ENCODE data around the gene CSPG4. TPM values are rescaled to one million over a fixed set of nuclear protein-coding genes. Genes with fewer than 3 reads are reported as not detected.

Gene CSPG4
- total RNA-seq, 1 experiment from 2014 or later = 17.5 TPM

DNA sequence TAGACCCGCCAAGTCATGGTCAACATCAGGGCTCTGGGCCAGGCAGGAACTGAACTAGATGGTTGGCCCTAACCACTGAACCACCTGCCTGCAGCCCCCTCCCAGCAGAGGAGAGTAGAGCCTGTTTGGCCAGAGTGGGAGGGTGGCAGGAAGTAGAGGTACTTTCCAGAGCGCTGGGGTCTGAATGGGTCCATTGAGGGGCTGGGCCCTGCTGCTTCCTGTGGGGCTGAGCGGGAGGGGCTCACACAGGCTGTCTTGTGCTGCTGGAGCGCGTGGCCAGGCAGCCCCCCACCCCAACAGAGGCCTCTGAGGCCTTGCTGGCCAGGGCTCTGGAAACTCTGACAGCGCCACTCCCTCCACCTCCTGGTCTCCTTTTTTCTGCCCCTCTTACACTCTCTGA, 17.4 kb downstream of the CSPG4 start:
- intact Hi-C loops (cut with micrococcal nuclease; ENCODE audit: unreplicated experiment) (no loop called here), in situ Hi-C loops (cut with HindIII; ENCODE audit: low pct_unique_long_range_greater_than_20kb, low sequenced_read_pairs) (no loop called here)
- Histone ChIP-seq H3K4me1 (ENCODE audit: control insufficient read depth, insufficient read depth, low read length) (peaks cover 33% of the 10 kb centered on the region), H3K27ac (ENCODE audit: low read length) (peak overlapping the region; percentile 74), H3K9me3 (ENCODE audit: control insufficient read depth, insufficient read depth, low read depth, low read length) (no peaks in the 10 kb centered on the region), H3K36me3 (ENCODE audit: control insufficient read depth, insufficient read depth, low read length) (no peaks in the 10 kb centered on the region), H3K27me3 (ENCODE audit: control insufficient read depth, insufficient read depth, low read length) (no peaks in the 10 kb centered on the region), H3K4me3 (ENCODE audit: low read depth in 2 of 2, low read length in 2 of 2) (no peak overlapping the region)
- CTCF ChIA-PET = interaction anchor here (0.6 kb wide), 2 partner anchors 13 to 275 kb away, joined by 3 to 4 read pairs; no protein-coding TSS in a partner anchor
- ATAC-seq (no peak), DNase-seq (ENCODE audit: low read depth, low spot score) (no peak)
- POLR2A ChIA-PET = no interaction called here
- TF ChIP-seq, protein P1, sequence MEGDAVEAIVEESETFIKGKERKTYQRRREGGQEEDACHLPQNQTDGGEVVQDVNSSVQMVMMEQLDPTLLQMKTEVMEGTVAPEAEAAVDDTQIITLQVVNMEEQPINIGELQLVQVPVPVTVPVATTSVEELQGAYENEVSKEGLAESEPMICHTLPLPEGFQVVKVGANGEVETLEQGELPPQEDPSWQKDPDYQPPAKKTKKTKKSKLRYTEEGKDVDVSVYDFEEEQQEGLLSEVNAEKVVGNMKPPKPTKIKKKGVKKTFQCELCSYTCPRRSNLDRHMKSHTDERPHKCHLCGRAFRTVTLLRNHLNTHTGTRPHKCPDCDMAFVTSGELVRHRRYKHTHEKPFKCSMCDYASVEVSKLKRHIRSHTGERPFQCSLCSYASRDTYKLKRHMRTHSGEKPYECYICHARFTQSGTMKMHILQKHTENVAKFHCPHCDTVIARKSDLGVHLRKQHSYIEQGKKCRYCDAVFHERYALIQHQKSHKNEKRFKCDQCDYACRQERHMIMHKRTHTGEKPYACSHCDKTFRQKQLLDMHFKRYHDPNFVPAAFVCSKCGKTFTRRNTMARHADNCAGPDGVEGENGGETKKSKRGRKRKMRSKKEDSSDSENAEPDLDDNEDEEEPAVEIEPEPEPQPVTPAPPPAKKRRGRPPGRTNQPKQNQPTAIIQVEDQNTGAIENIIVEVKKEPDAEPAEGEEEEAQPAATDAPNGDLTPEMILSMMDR (IDR thresholded peaks at IDR 0.05) = no peak
- no TSS peak for BruUV-seq (replicated peaks)

GRCh38 chr15:75694241-75695182, 18.1 kb downstream of the CSPG4 start:
- Histone ChIP-seq H3K9me3 (ENCODE audit: control insufficient read depth, insufficient read depth, low read depth, low read length) (no peaks in the 10 kb centered on the region), H3K27me3 (ENCODE audit: control insufficient read depth, insufficient read depth, low read length) (no peaks in the 10 kb centered on the region), H3K4me1 (ENCODE audit: control insufficient read depth, insufficient read depth, low read length) (peaks cover 33% of the 10 kb centered on the region), H3K36me3 (ENCODE audit: control insufficient read depth, insufficient read depth, low read length) (no peaks in the 10 kb centered on the region), H3K4me3 (ENCODE audit: low read depth in 2 of 2, low read length in 2 of 2) (peak overlapping the region in 1 of 2 experiments; percentile 13; a peak in 1 of 4 replicates), H3K27ac (ENCODE audit: low read length) (peak overlapping the region; percentile 74)
- DNase-seq (ENCODE audit: low read depth, low spot score) (no peak), ATAC-seq (peak; percentile 90)
- POLR2A ChIA-PET = no interaction called here
- intact Hi-C loops (cut with micrococcal nuclease; ENCODE audit: unreplicated experiment) (no loop called here), in situ Hi-C loops (cut with HindIII; ENCODE audit: low pct_unique_long_range_greater_than_20kb, low sequenced_read_pairs) (no loop called here)
- CTCF ChIA-PET = interaction anchor here (0.5 to 0.9 kb wide), 5 partner anchors 14 to 275 kb away, joined by 3 to 10 read pairs (median 4); no protein-coding TSS in a partner anchor
- TF ChIP-seq, protein P1 (IDR thresholded peaks at IDR 0.05) = peak; percentile 86
- TF ChIP-seq TCF7L2 (IDR thresholded peaks at IDR 0.05; ENCODE audit: low read depth, low read length) = peak; percentile 40; the same call in 1 of the 2 replicates
- no peak for TF ChIP-seq SIN3A (IDR thresholded peaks at IDR 0.05; ENCODE audit: borderline replicate concordance, insufficient read depth, low read depth, low read length)
- no peak for TF ChIP-seq POLR2AphosphoS5 (IDR thresholded peaks at IDR 0.05; ENCODE audit: low read depth, low read length)
- TF ChIP-seq, protein P2, sequence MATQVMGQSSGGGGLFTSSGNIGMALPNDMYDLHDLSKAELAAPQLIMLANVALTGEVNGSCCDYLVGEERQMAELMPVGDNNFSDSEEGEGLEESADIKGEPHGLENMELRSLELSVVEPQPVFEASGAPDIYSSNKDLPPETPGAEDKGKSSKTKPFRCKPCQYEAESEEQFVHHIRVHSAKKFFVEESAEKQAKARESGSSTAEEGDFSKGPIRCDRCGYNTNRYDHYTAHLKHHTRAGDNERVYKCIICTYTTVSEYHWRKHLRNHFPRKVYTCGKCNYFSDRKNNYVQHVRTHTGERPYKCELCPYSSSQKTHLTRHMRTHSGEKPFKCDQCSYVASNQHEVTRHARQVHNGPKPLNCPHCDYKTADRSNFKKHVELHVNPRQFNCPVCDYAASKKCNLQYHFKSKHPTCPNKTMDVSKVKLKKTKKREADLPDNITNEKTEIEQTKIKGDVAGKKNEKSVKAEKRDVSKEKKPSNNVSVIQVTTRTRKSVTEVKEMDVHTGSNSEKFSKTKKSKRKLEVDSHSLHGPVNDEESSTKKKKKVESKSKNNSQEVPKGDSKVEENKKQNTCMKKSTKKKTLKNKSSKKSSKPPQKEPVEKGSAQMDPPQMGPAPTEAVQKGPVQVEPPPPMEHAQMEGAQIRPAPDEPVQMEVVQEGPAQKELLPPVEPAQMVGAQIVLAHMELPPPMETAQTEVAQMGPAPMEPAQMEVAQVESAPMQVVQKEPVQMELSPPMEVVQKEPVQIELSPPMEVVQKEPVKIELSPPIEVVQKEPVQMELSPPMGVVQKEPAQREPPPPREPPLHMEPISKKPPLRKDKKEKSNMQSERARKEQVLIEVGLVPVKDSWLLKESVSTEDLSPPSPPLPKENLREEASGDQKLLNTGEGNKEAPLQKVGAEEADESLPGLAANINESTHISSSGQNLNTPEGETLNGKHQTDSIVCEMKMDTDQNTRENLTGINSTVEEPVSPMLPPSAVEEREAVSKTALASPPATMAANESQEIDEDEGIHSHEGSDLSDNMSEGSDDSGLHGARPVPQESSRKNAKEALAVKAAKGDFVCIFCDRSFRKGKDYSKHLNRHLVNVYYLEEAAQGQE (IDR thresholded peaks at IDR 0.05; ENCODE audit: insufficient read depth in 1 of 2, low read depth in 2 of 2, low read length in 1 of 2) = no peak
- BruUV-seq (replicated peaks) = no TSS peak

All from Panc1 (cell line).